ENCODE data around the gene SBF2.

The SBF2 gene

GRCh38 chr11:9884601-9885000, 409.4 kb downstream of the SBF2 start:
- TF ChIP-seq GATA2 (IDR thresholded peaks at IDR 0.05; ENCODE audit: low read depth, low read length), result no peak
- no peak for TF ChIP-seq GATA3 (IDR thresholded peaks at IDR 0.05; ENCODE audit: low read depth, low read length)

GRCh38 chr11:9880657-9881056, 413.4 kb downstream of the SBF2 start:
- TF ChIP-seq GATA3 (IDR thresholded peaks at IDR 0.05; ENCODE audit: low read depth, low read length) (no peak), GATA2 (IDR thresholded peaks at IDR 0.05; ENCODE audit: low read depth, low read length) (no peak)

- TF ChIP-seq GATA2 (IDR thresholded peaks at IDR 0.05; ENCODE audit: low read depth, low read length) (no peak), GATA3 (IDR thresholded peaks at IDR 0.05; ENCODE audit: low read depth, low read length) (no peak)
Observed at GRCh38 chr11:9878936-9879335, 415.1 kb downstream of the SBF2 start.

- TF ChIP-seq GATA3 (IDR thresholded peaks at IDR 0.05; ENCODE audit: low read depth, low read length) (no peak), GATA2 (IDR thresholded peaks at IDR 0.05; ENCODE audit: low read depth, low read length) (no peak)
Observed at GRCh38 chr11:9876331-9876730, 417.7 kb downstream of the SBF2 start.

GRCh38 chr11:9875862-9876261, 418.2 kb downstream of the SBF2 start:
- TF ChIP-seq GATA3 (IDR thresholded peaks at IDR 0.05; ENCODE audit: low read depth, low read length) (no peak), GATA2 (IDR thresholded peaks at IDR 0.05; ENCODE audit: low read depth, low read length) (no peak)

GRCh38 chr11:9875399-9875798, 418.6 kb downstream of the SBF2 start:
- TF ChIP-seq GATA3 (IDR thresholded peaks at IDR 0.05; ENCODE audit: low read depth, low read length), result no peak
- no peak for TF ChIP-seq GATA2 (IDR thresholded peaks at IDR 0.05; ENCODE audit: low read depth, low read length)

GRCh38 chr11:9874466-9874865, 419.6 kb downstream of the SBF2 start:
- no peak for TF ChIP-seq GATA3 (IDR thresholded peaks at IDR 0.05; ENCODE audit: low read depth, low read length)
- no peak for TF ChIP-seq GATA2 (IDR thresholded peaks at IDR 0.05; ENCODE audit: low read depth, low read length)

GRCh38 chr11:9868641-9869040, 425.4 kb downstream of the SBF2 start:
- TF ChIP-seq GATA3 (IDR thresholded peaks at IDR 0.05; ENCODE audit: low read depth, low read length) (no peak), GATA2 (IDR thresholded peaks at IDR 0.05; ENCODE audit: low read depth, low read length) (no peak)

GRCh38 chr11:9862981-9863380, 431.0 kb downstream of the SBF2 start:
- TF ChIP-seq GATA2 (IDR thresholded peaks at IDR 0.05; ENCODE audit: low read depth, low read length), result no peak
- no peak for TF ChIP-seq GATA3 (IDR thresholded peaks at IDR 0.05; ENCODE audit: low read depth, low read length)

GRCh38 chr11:9861860-9862725, 431.9 kb downstream of the SBF2 start:
- TF ChIP-seq GATA3 (IDR thresholded peaks at IDR 0.05; ENCODE audit: low read depth, low read length) (no peak), GATA2 (IDR thresholded peaks at IDR 0.05; ENCODE audit: low read depth, low read length) (no peak)

- no peak for TF ChIP-seq GATA3 (IDR thresholded peaks at IDR 0.05; ENCODE audit: low read depth, low read length)
- no peak for TF ChIP-seq GATA2 (IDR thresholded peaks at IDR 0.05; ENCODE audit: low read depth, low read length)
Observed at GRCh38 chr11:9859554-9860305, 434.3 kb downstream of the SBF2 start.

GRCh38 chr11:9858822-9859221, 435.2 kb downstream of the SBF2 start:
- no peak for TF ChIP-seq GATA3 (IDR thresholded peaks at IDR 0.05; ENCODE audit: low read depth, low read length)
- no peak for TF ChIP-seq GATA2 (IDR thresholded peaks at IDR 0.05; ENCODE audit: low read depth, low read length)

- TF ChIP-seq GATA2 (IDR thresholded peaks at IDR 0.05; ENCODE audit: low read depth, low read length) (no peak), GATA3 (IDR thresholded peaks at IDR 0.05; ENCODE audit: low read depth, low read length) (no peak)
Observed at GRCh38 chr11:9858218-9858617, 435.8 kb downstream of the SBF2 start.

GRCh38 chr11:9855579-9856287, 438.3 kb downstream of the SBF2 start:
- TF ChIP-seq GATA2 (IDR thresholded peaks at IDR 0.05; ENCODE audit: low read depth, low read length) (no peak), GATA3 (IDR thresholded peaks at IDR 0.05; ENCODE audit: low read depth, low read length) (no peak)

Data from SH-SY5Y (cell line).